ENCODE measurements around the gene FSIP1. TPM values are rescaled to one million over a fixed set of nuclear protein-coding genes. Genes with fewer than 3 reads are reported as not detected.

Gene FSIP1
- total RNA-seq (2011; cell fraction: chromatin; rRNA removed; ENCODE audit: low replicate concordance): 0.37 TPM in 1 of 2 replicates, not detected in the other
- not detected in 2 replicates for total RNA-seq (2011; cell fraction: nucleolus; rRNA removed)
- 0.29 TPM in 1 of 2 replicates, not detected in the other for total RNA-seq (2011; cell fraction: nucleoplasm; rRNA removed)
- 0.08 and 0.23 TPM in 2 replicates for total RNA-seq (2014; rRNA removed)
- 0.51 and 0.54 TPM in 2 replicates for total RNA-seq (2014; rRNA removed; fragmentation: Illumina TruSeq; extraction: Trizol)
- total RNA-seq (2015; rRNA removed; fragmentation: Illumina TruSeq; extraction: Trizol): 0.34 and 0.43 TPM in 2 replicates
- total RNA-seq (2021): 0.13 and 0.29 TPM in 2 replicates
- polyA plus RNA-seq (2011; rRNA removed): 0.05 and 0.10 TPM in 2 replicates
- 0.01 and 0.03 TPM in 2 replicates for polyA plus RNA-seq (2011; cell fraction: cytosol; rRNA removed)
- 0.22 TPM in 1 of 2 replicates, not detected in the other for polyA plus RNA-seq (2011; cell fraction: nucleus; rRNA removed)
- polyA plus RNA-seq (2012): 0.19 and 0.22 TPM in 2 replicates
- polyA plus RNA-seq (2014; fragmentation: Illumina TruSeq; extraction: Trizol): 0.21 and 0.42 TPM in 2 replicates
- under 1 TPM; 0.07 to 0.20 TPM for polyA plus RNA-seq (2014; fragmentation: Nextera tagmentation; extraction: Ambion mirVana)
- polyA plus RNA-seq (2014; rRNA removed): 0.30 and 0.36 TPM in 2 replicates
- not detected in 2 replicates for polyA minus RNA-seq (2011; rRNA and poly(A)+ RNA removed)
- not detected in 2 replicates for polyA minus RNA-seq (2011; cell fraction: cytosol; rRNA and poly(A)+ RNA removed)
- polyA minus RNA-seq (2011; cell fraction: nucleus; rRNA and poly(A)+ RNA removed): 0.13 TPM in 1 of 2 replicates, not detected in the other
- percentile 30 among the genes with signal in this experiment for Bru-seq, nascent RNA
- BruChase-seq, experiment 1, labeled RNA remaining after a 2-hour chase: percentile 25 among the genes with signal in this experiment
- BruChase-seq, experiment 2, labeled RNA remaining after a 6-hour chase: percentile 26 among the genes with signal in this experiment
- long read RNA-seq, experiment 1, partial matches to known transcripts: 1 of 2 reads
- long read RNA-seq, experiment 1, other reads (novel, unspliced or antisense): 1 of 2 reads
- long read RNA-seq, experiment 2: 0 reads
- long read RNA-seq, experiment 3: 0 reads

GRCh38 chr15:39782441-39783138, at the start of gene FSIP1:
Gene FSIP1 (minus strand): TSS chr15:39782841. CDS start chr15:39776524, 6,317 bp downstream.
- Histone ChIP-seq H3K9ac (ENCODE audit: insufficient read depth in 1 of 2, low read depth in 2 of 2, low read length in 2 of 2) (peak within 1 kb of the TSS; percentile 84 to 87), H3K4me2 (ENCODE audit: insufficient read depth, low read length) (peak within 1 kb of the TSS; percentile 97), H4K20me1 (replicated peaks; ENCODE audit: control insufficient read depth, insufficient read depth, low read length) (no peaks in the 10 kb centered on the region), H2AFZ (ENCODE audit: low read depth, low read length) (peak within 1 kb of the TSS; percentile 99), H3K9me3 (replicated peaks; ENCODE audit: control insufficient read depth, insufficient read depth, low read depth, low read length) (no peaks in the 10 kb centered on the region; the same call in 1 of the 2 replicates), H3K4me3 (peak within 1 kb of the TSS; percentile 78), H3K36me3 (ENCODE audit: control insufficient read depth, insufficient read depth, low read length) (no peaks in the 10 kb centered on the region), H3K27me3 (ENCODE audit: control insufficient read depth in 2 of 2, insufficient read depth in 2 of 2, low read length in 2 of 2) (no peaks in the 10 kb centered on the region), H3K79me2 (ENCODE audit: control insufficient read depth, insufficient read depth, low read length) (peaks cover 13% of the 10 kb centered on the region), H3K4me1 (replicated peaks in 1 of 2; ENCODE audit: control insufficient read depth in 2 of 2, insufficient read depth in 2 of 2, low read length in 2 of 2) (peaks cover 0 to 8% of the 10 kb centered on the region in 2 experiments; a peak in 3 of 5 replicates), H3K9me1 (ENCODE audit: control insufficient read depth, insufficient read depth, low read length) (no peaks in the 10 kb centered on the region), H3K27ac (ENCODE audit: extremely low read depth, low read depth, low read length) (peak within 1 kb of the TSS; percentile 74)
- CTCF ChIA-PET (ENCODE audit: low intra/inter-chr PET ratio): no interaction called here
- POLR2A ChIA-PET: interaction anchor here (0.6 to 1.7 kb wide), 6 partner anchors 15 to 372 kb away, joined by 3 to 4 read pairs (median 3); no protein-coding TSS in a partner anchor
- no TSS peak for BruUV-seq (replicated peaks)
- under 1% methylated on average over 61 of the region's 64 CpGs for WGBS (ENCODE audit: insufficient coverage, low coverage, missing lambda C conversion rate)
- FAIRE-seq: peak; percentile 82
- DNase-seq (ENCODE audit: extremely low read depth in 1 of 4, low spot score in 3 of 4): peak; percentile 97 to 98 (median 98)
- intact Hi-C loops (cut with micrococcal nuclease): no loop called here
- in situ Hi-C loops (cut with MboI): loop anchor here (25.0 kb wide), 1 partner anchor 230 kb away; no protein-coding TSS in a partner anchor
- peak; percentile 99 for ATAC-seq
- peak; percentile 73; the same call in 1 of the 2 replicates for TF ChIP-seq POLR2AphosphoS5 (IDR thresholded peaks at IDR 0.05; ENCODE audit: control insufficient read depth, insufficient read depth, low read depth, low read length)
- no peak for TF ChIP-seq CREM (IDR thresholded peaks at IDR 0.05; ENCODE audit: low read depth)
- TF ChIP-seq FOXK2 (conservative IDR thresholded peaks at IDR 0.05 in 1 of 2, IDR thresholded peaks at IDR 0.05 in 1 of 2; ENCODE audit: low read depth in 2 of 2): peak; percentile 52 to 98; a peak in 3 of 4 replicates
- no peak for TF ChIP-seq ZNF23 (CRISPR knock-in tag; IDR thresholded peaks at IDR 0.05)
- TF ChIP-seq AFF1 (IDR thresholded peaks at IDR 0.05; ENCODE audit: low read depth in 1 of 2, partially characterized antibody in 2 of 2): peak in 1 of 2 experiments; percentile 38
- 0 out of 2 replicates have a peak, but pooled peaks have one; percentile 65 for TF ChIP-seq TOE1 (IDR thresholded peaks at IDR 0.05; ENCODE audit: borderline replicate concordance)
- no peak for TF ChIP-seq TOE1 (CRISPR knock-in tag; IDR thresholded peaks at IDR 0.05; ENCODE audit: borderline replicate concordance, low read depth)
- TF ChIP-seq ETV5 (CRISPR knock-in tag; IDR thresholded peaks at IDR 0.05; ENCODE audit: low read depth): peak; percentile 72; the same call in 1 of the 2 replicates

All from K562 (cell line).